ENCODE data around the gene RIN1. TPM values are rescaled to one million over a fixed set of nuclear protein-coding genes. Genes with fewer than 3 reads are reported as not detected.

RIN1 gene
- total RNA-seq, 2 donors from 2014 or later = 12.8 to 16.9 TPM

DNA sequence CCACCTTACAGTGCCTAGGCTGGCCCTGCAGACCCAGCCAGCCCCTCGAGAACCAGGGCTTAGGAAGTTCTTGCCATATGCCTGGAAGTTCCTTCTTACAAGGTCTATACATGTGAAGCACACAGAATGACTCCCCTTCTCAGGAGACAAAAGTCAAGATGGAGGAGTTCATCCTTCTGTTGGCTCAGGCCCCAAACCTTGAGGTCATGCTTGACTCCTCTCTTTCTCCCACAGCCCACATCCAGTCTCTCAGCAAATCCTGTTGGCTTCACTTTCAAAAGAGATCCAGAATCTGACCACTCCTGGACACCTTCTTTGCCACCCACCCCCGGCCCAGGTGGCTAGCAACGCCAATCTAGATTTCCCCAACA lies 17.6 kb downstream of the RIN1 start:
- Histone ChIP-seq H3K27me3 (replicated peaks; ENCODE audit: insufficient read depth) (no peaks in the 10 kb centered on the region), H3K4me1 (replicated peaks) (no peaks in the 10 kb centered on the region)

DNA sequence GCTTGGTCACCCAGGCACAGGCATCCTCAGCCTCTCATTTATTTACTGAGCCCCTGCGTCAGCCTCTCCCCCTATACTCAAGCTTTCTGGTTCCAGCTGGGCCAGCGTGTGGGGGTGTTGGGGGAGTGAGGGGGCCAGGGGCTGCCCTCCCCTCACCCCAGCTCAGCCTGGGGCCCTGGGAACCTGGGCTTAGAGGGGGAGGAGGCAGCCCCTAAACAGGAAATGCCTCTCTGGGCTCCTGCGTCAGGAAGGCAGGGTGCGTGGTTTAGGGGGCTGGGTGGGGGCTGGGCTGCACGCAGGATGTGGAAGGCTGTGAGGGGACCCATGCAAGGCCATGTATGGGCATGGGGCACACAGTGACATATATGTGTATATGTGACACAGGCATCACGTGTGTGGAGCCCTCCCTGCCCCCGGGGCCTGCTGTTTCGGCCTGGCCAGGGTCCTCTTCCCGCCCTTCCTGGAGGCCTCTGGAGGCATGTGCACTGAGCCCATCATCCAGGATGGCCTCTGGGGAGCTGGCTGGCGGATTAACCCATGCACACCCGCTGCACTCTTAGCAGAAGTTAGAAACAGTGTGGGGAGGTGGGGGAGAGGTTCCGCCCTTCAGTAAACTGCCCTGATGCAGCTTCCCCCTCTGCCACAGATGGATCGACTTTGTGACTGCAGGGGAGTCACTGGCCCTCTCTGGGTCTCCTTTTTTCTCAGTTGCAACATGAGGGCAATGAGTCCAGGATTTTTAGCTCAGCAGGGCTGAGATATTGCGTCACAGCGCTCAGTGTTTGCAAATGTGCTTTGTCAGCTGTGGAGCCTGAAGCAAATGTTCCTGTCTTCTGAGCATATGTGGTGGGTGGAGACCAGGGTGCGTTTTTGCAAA lies 18.3 kb downstream of the RIN1 start:
- whole genome bisulfite sequencing = 46% methylated on average over 16 of the region's 16 CpGs
- TF ChIP-seq, protein P1, sequence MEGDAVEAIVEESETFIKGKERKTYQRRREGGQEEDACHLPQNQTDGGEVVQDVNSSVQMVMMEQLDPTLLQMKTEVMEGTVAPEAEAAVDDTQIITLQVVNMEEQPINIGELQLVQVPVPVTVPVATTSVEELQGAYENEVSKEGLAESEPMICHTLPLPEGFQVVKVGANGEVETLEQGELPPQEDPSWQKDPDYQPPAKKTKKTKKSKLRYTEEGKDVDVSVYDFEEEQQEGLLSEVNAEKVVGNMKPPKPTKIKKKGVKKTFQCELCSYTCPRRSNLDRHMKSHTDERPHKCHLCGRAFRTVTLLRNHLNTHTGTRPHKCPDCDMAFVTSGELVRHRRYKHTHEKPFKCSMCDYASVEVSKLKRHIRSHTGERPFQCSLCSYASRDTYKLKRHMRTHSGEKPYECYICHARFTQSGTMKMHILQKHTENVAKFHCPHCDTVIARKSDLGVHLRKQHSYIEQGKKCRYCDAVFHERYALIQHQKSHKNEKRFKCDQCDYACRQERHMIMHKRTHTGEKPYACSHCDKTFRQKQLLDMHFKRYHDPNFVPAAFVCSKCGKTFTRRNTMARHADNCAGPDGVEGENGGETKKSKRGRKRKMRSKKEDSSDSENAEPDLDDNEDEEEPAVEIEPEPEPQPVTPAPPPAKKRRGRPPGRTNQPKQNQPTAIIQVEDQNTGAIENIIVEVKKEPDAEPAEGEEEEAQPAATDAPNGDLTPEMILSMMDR (IDR thresholded peaks at IDR 0.05) = no peak
- TF ChIP-seq POLR2A (IDR thresholded peaks at IDR 0.05) = no peak
- Histone ChIP-seq H3K9me3 (no peaks in the 10 kb centered on the region), H3K4me1 (replicated peaks) (no peaks in the 10 kb centered on the region), H3K27ac (peak overlapping the region; percentile 77 to 78), H3K36me3 (no peaks in the 10 kb centered on the region), H3K4me3 (no peak overlapping the region), H3K27me3 (replicated peaks; ENCODE audit: insufficient read depth) (no peaks in the 10 kb centered on the region)
- DNase-seq (ENCODE audit: low spot score) = no peak
- intact Hi-C loops (cut with DNase I) = no loop called here

More for the DNA sequence above, 17.6 kb downstream of the RIN1 start:
- Histone ChIP-seq H3K36me3 (no peaks in the 10 kb centered on the region), H3K4me3 (no peak overlapping the region), H3K27ac (no peak overlapping the region), H3K9me3 (no peaks in the 10 kb centered on the region)
- WGBS = 77% methylated on average over 3 of the region's 3 CpGs
- TF ChIP-seq, protein P1 (IDR thresholded peaks at IDR 0.05) = no peak
- no peak for TF ChIP-seq POLR2AphosphoS5 (IDR thresholded peaks at IDR 0.05)
- no peak for TF ChIP-seq POLR2A (IDR thresholded peaks at IDR 0.05)
- intact Hi-C loops (cut with DNase I) = no loop called here
- DNase-seq (ENCODE audit: low spot score) = no peak

DNA sequence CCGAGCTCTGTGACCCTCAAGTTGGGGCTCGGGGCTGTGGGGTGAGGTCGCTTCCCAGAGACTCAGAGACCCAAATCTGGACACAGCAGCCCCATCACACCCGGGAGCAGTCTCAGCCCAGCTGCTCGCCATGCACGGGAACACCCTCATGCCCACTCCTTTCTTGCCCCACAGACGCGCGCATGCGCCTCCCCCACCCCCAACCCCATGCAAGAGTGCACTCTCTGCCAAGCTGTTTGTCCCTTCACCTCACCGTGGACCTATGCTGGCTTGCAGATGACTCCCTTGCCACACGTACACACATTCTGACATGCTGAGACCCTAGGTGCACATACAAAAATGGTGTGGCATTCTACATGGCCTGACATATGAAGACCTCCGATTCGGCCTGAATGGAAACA lies 18.9 kb downstream of the RIN1 start:
- Histone ChIP-seq H3K4me1 (replicated peaks) (no peaks in the 10 kb centered on the region), H3K9me3 (no peaks in the 10 kb centered on the region), H3K4me3 (peak overlapping the region; percentile 32 to 33), H3K27me3 (replicated peaks; ENCODE audit: insufficient read depth) (no peaks in the 10 kb centered on the region), H3K27ac (peak overlapping the region; percentile 77 to 78), H3K36me3 (no peaks in the 10 kb centered on the region)
- intact Hi-C loops (cut with DNase I) = no loop called here
- TF ChIP-seq, protein P1 (IDR thresholded peaks at IDR 0.05) = no peak
- TF ChIP-seq POLR2AphosphoS5 (IDR thresholded peaks at IDR 0.05) (no peak), POLR2A (IDR thresholded peaks at IDR 0.05) (no peak)
- 20% methylated on average over 14 of the region's 14 CpGs for whole genome bisulfite sequencing
- no peak for DNase-seq (ENCODE audit: low spot score)

DNA sequence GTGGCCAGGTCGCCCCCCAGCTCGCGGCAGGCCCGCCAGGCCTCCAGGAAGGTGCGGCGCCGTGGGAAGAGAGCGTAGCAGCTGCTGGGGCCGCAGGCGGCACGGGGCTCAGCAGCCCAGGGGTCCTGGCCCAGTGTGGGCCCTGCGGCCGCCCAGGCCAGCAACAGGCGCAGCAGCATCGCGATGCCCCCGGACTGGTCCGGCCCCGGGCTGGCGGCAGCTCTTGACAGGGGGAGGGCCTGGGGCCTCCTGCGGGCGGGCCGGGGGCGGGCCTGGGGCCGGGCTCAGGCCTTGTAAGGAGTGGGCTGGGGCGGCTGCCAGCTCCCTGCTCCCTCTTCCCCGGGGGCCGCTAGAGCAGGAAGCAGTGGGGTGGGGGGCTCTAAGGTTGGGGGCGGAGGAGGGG lies 19.4 kb downstream of the RIN1 start, which contains the start of gene CD248:
Gene CD248, minus strand, starts transcription at position 196 of the 403 bp plus-strand sequence. Its CDS starts 17 bp downstream, at position 179.
- Histone ChIP-seq H3K4me1 (replicated peaks) (no peaks in the 10 kb centered on the region), H3K4me3 (peak within 1 kb of the TSS; percentile 32 to 33), H3K36me3 (no peaks in the 10 kb centered on the region), H3K27ac (peak within 1 kb of the TSS; percentile 77 to 78), H3K27me3 (replicated peaks; ENCODE audit: insufficient read depth) (no peaks in the 10 kb centered on the region), H3K9me3 (no peaks in the 10 kb centered on the region)
- no peak for TF ChIP-seq POLR2A (IDR thresholded peaks at IDR 0.05)
- TF ChIP-seq, protein P1 (IDR thresholded peaks at IDR 0.05) = no peak
- no peak for TF ChIP-seq POLR2AphosphoS5 (IDR thresholded peaks at IDR 0.05)
- no peak for DNase-seq (ENCODE audit: low spot score)
- intact Hi-C loops (cut with DNase I) = no loop called here
- WGBS = 6% methylated on average over 3 of the region's 29 CpGs

All from prostate gland (tissue), 2 donors.